Measurements from ENCODE around the gene KCNE3. TPM values are rescaled to one million over a fixed set of nuclear protein-coding genes. Genes with fewer than 3 reads are reported as not detected.
A peak's percentile ranks its signal among the peaks of the same experiment; 100 is the strongest.

KCNE3 gene
- total RNA-seq, 1 experiment from 2014 or later = not detected

- Histone ChIP-seq H3K4me1 (ENCODE audit: low read length) (peaks cover 17% of the 10 kb centered on the region), H3K4me3 (ENCODE audit: low read length) (peak within 1 kb of the TSS; percentile 86), H3K27me3 (ENCODE audit: low read length) (no peaks in the 10 kb centered on the region), H3K4me2 (ENCODE audit: low read depth, low read length, poor library complexity, severe bottlenecking) (peak within 1 kb of the TSS; percentile 81), H3K9me3 (ENCODE audit: low read length) (no peaks in the 10 kb centered on the region), H3K9ac (ENCODE audit: low read length) (peak within 1 kb of the TSS; percentile 98), H3K36me3 (ENCODE audit: insufficient read depth, low read length) (0 out of 2 replicates have a peak, but pooled peaks cover 8% of the 10 kb centered on the region), H4K20me1 (ENCODE audit: insufficient read depth, low read depth, low read length) (no peaks in the 10 kb centered on the region), H3K9me2 (replicated peaks; ENCODE audit: insufficient read depth, low read length) (no peaks in the 10 kb centered on the region), H2AFZ (ENCODE audit: low read length) (peak within 1 kb of the TSS; percentile 77), H3K79me2 (ENCODE audit: low read length) (0 out of 2 replicates have a peak, but pooled peaks cover 4% of the 10 kb centered on the region), H3K27ac (ENCODE audit: low read length) (peak within 1 kb of the TSS; percentile 85)
- peak; percentile 100 for DNase-seq
Measured at GRCh38 chr11:74492974-74493790, 25.8 kb upstream of the KCNE3 start, which contains the start of gene LIPT2. Gene LIPT2 (minus strand): TSS chr11:74493724. CDS start chr11:74493703, 21 bp downstream.

- no peaks in the 10 kb centered on the region for H3K27me3 ChIP-seq (ENCODE audit: low read length)
- H3K9me3 ChIP-seq (ENCODE audit: low read length) = no peaks in the 10 kb centered on the region
- 0 out of 2 replicates have a peak, but pooled peaks cover 8% of the 10 kb centered on the region for H3K36me3 ChIP-seq (ENCODE audit: insufficient read depth, low read length)
- peak overlapping the region; percentile 62 for H3K9ac ChIP-seq (ENCODE audit: low read length)
- H3K9me2 ChIP-seq (replicated peaks; ENCODE audit: insufficient read depth, low read length) = no peaks in the 10 kb centered on the region
- H3K4me1 ChIP-seq (ENCODE audit: low read length) = peaks cover 17% of the 10 kb centered on the region
- DNase-seq = no peak
- peak overlapping the region; percentile 81 for H3K4me2 ChIP-seq (ENCODE audit: low read depth, low read length, poor library complexity, severe bottlenecking)
- peak overlapping the region; percentile 86 for H3K4me3 ChIP-seq (ENCODE audit: low read length)
- 0 out of 2 replicates have a peak, but pooled peaks cover 4% of the 10 kb centered on the region for H3K79me2 ChIP-seq (ENCODE audit: low read length)
- peak overlapping the region; percentile 59 for H3K27ac ChIP-seq (ENCODE audit: low read length)
- H2AFZ ChIP-seq (ENCODE audit: low read length) = no peak overlapping the region
- no peaks in the 10 kb centered on the region for H4K20me1 ChIP-seq (ENCODE audit: insufficient read depth, low read depth, low read length)
Measured at GRCh38 chr11:74492084-74492483, 24.7 kb upstream of the KCNE3 start.

DNA sequence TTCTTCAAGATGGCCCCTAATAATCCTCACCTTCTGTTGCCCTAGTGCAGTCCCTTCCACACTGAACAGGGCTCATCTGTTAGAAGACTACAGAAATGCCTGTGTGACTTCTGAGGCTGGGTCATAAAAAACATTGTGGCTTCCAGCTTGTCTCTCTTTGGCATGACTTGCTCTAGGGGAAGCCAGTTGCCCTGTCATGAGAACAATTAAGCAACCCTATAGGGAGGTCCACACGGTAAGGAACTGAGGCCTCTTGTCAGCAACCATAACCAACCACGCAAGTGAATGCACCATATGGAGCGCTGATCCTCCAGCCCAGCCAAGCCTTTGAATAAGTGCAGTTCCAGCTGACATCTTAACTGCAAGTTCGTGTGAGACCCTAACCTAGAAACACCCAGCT is 23.6 kb upstream of the KCNE3 start:
- Histone ChIP-seq H4K20me1 (ENCODE audit: insufficient read depth, low read depth, low read length) (no peaks in the 10 kb centered on the region), H3K9me2 (replicated peaks; ENCODE audit: insufficient read depth, low read length) (no peaks in the 10 kb centered on the region), H3K36me3 (ENCODE audit: insufficient read depth, low read length) (0 out of 2 replicates have a peak, but pooled peaks cover 8% of the 10 kb centered on the region), H3K27me3 (ENCODE audit: low read length) (no peaks in the 10 kb centered on the region), H3K4me1 (ENCODE audit: low read length) (peaks cover 17% of the 10 kb centered on the region), H3K4me2 (ENCODE audit: low read depth, low read length, poor library complexity, severe bottlenecking) (no peak overlapping the region), H3K4me3 (ENCODE audit: low read length) (no peak overlapping the region), H3K9ac (ENCODE audit: low read length) (no peak overlapping the region), H2AFZ (ENCODE audit: low read length) (no peak overlapping the region), H3K27ac (ENCODE audit: low read length) (no peak overlapping the region), H3K79me2 (ENCODE audit: low read length) (0 out of 2 replicates have a peak, but pooled peaks cover 4% of the 10 kb centered on the region), H3K9me3 (ENCODE audit: low read length) (no peaks in the 10 kb centered on the region)
- no peak for DNase-seq

GRCh38 chr11:74487875-74488274 is 20.5 kb upstream of the KCNE3 start:
- Histone ChIP-seq H3K9ac (ENCODE audit: low read length) (no peak overlapping the region), H4K20me1 (ENCODE audit: insufficient read depth, low read depth, low read length) (no peaks in the 10 kb centered on the region), H3K4me2 (ENCODE audit: low read depth, low read length, poor library complexity, severe bottlenecking) (no peak overlapping the region), H3K9me2 (replicated peaks; ENCODE audit: insufficient read depth, low read length) (no peaks in the 10 kb centered on the region), H3K27me3 (ENCODE audit: low read length) (no peaks in the 10 kb centered on the region), H3K27ac (ENCODE audit: low read length) (no peak overlapping the region), H3K4me1 (ENCODE audit: low read length) (peaks cover 8% of the 10 kb centered on the region), H2AFZ (ENCODE audit: low read length) (no peak overlapping the region), H3K79me2 (ENCODE audit: low read length) (0 out of 2 replicates have a peak, but pooled peaks cover 4% of the 10 kb centered on the region), H3K9me3 (ENCODE audit: low read length) (no peaks in the 10 kb centered on the region), H3K4me3 (ENCODE audit: low read length) (no peak overlapping the region), H3K36me3 (ENCODE audit: insufficient read depth, low read length) (0 out of 2 replicates have a peak, but pooled peaks cover 8% of the 10 kb centered on the region)
- peak; percentile 55 for DNase-seq

- H3K4me2 ChIP-seq (ENCODE audit: low read depth, low read length, poor library complexity, severe bottlenecking) = no peak overlapping the region
- H3K4me3 ChIP-seq (ENCODE audit: low read length) = no peak overlapping the region
- no peaks in the 10 kb centered on the region for H3K27me3 ChIP-seq (ENCODE audit: low read length)
- H3K4me1 ChIP-seq (ENCODE audit: low read length) = no peaks in the 10 kb centered on the region
- no peaks in the 10 kb centered on the region for H3K36me3 ChIP-seq (ENCODE audit: insufficient read depth, low read length)
- H3K9me2 ChIP-seq (replicated peaks; ENCODE audit: insufficient read depth, low read length) = no peaks in the 10 kb centered on the region
- no peaks in the 10 kb centered on the region for H3K9me3 ChIP-seq (ENCODE audit: low read length)
- no peak overlapping the region for H3K27ac ChIP-seq (ENCODE audit: low read length)
- no peak for DNase-seq
- no peak overlapping the region for H2AFZ ChIP-seq (ENCODE audit: low read length)
- no peak overlapping the region for H3K9ac ChIP-seq (ENCODE audit: low read length)
- H3K79me2 ChIP-seq (ENCODE audit: low read length) = no peaks in the 10 kb centered on the region
- H4K20me1 ChIP-seq (ENCODE audit: insufficient read depth, low read depth, low read length) = no peaks in the 10 kb centered on the region
Measured at GRCh38 chr11:74485868-74486267, 18.5 kb upstream of the KCNE3 start.

DNA sequence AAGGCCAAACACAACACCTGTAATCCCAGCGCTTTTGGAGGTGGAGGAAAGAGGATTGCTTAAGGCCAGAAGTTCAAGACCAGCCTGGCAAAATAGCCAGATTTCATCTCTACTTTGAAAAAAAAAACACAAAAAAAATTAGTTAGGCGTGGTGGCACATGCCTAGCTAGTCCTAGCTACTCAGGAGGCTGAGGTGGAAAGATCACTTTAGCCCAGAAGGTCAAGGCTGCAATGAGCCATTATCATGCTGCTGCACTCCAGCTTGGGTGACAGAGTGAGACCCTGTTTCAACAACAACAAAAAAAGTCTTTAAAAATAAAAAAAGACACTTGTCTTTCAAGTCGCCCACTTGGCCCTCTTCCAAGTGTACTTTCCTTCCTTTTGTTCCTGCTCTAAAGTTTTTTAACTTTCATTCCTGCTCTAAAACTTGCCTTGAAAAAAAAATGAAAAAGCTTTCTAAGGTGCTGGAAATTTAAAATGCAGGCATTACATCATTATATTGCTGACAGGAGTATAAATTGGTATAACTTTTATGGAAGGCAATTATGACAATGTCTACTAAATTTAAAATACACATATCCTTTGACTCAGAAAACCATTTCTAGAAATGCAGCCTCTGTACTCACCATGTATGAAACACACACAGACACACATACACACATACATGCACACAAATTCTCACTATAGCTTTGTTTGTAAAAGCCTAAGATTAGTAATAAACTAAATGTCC is 13.5 kb upstream of the KCNE3 start:
- Histone ChIP-seq H3K9me2 (replicated peaks; ENCODE audit: insufficient read depth, low read length) (no peaks in the 10 kb centered on the region), H3K27me3 (ENCODE audit: low read length) (no peaks in the 10 kb centered on the region), H3K4me3 (ENCODE audit: low read length) (no peak overlapping the region), H3K4me2 (ENCODE audit: low read depth, low read length, poor library complexity, severe bottlenecking) (no peak overlapping the region), H3K79me2 (ENCODE audit: low read length) (no peaks in the 10 kb centered on the region), H3K4me1 (ENCODE audit: low read length) (peaks cover 4% of the 10 kb centered on the region; the same call in 1 of the 2 replicates), H2AFZ (ENCODE audit: low read length) (no peak overlapping the region), H3K9ac (ENCODE audit: low read length) (no peak overlapping the region), H4K20me1 (ENCODE audit: insufficient read depth, low read depth, low read length) (no peaks in the 10 kb centered on the region), H3K27ac (ENCODE audit: low read length) (no peak overlapping the region), H3K9me3 (ENCODE audit: low read length) (no peaks in the 10 kb centered on the region), H3K36me3 (ENCODE audit: insufficient read depth, low read length) (no peaks in the 10 kb centered on the region)
- no peak for DNase-seq

GRCh38 chr11:74479732-74480123 is 12.4 kb upstream of the KCNE3 start:
- no peak for DNase-seq
- Histone ChIP-seq H3K4me2 (ENCODE audit: low read depth, low read length, poor library complexity, severe bottlenecking) (no peak overlapping the region), H3K4me1 (ENCODE audit: low read length) (peaks cover 4% of the 10 kb centered on the region; the same call in 1 of the 2 replicates), H2AFZ (ENCODE audit: low read length) (no peak overlapping the region), H3K9me2 (replicated peaks; ENCODE audit: insufficient read depth, low read length) (no peaks in the 10 kb centered on the region), H3K9ac (ENCODE audit: low read length) (no peak overlapping the region), H3K9me3 (ENCODE audit: low read length) (no peaks in the 10 kb centered on the region), H3K79me2 (ENCODE audit: low read length) (no peaks in the 10 kb centered on the region), H4K20me1 (ENCODE audit: insufficient read depth, low read depth, low read length) (no peaks in the 10 kb centered on the region), H3K36me3 (ENCODE audit: insufficient read depth, low read length) (no peaks in the 10 kb centered on the region), H3K4me3 (ENCODE audit: low read length) (no peak overlapping the region), H3K27ac (ENCODE audit: low read length) (no peak overlapping the region), H3K27me3 (ENCODE audit: low read length) (no peaks in the 10 kb centered on the region)

All from Karpas-422 (cell line).